ENCODE data around the gene KLF11.

DNA sequence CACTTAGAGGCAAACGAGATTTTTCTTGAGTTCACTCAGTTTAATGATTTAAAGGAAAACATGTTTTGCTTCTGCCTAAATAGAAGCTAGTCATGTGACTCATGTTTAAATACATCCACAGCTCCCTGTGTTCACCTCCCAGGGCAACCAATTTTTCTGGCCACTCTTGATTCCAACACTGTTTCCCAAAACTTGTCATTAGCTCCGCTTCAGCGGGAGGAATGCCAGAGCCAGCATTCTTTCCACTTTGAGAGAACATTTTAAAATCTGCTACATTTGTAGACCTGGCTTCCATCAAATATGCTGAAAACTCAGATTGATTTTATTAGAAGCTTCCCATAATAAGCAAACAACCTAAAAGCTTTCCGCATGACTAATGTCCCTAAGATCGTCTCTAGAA lies 39.7 kb downstream of the KLF11 start:
- no peak for TF ChIP-seq CTCF (IDR thresholded peaks at IDR 0.05)
- no peak for TF ChIP-seq POLR2A (IDR thresholded peaks at IDR 0.05)

Data from suprapubic skin (tissue), 3 donors.